Skeletal muscle satellite cell (primary cell): ENCODE results near the gene LAMB4.

ENCODE experiments used
- H3K27me3 ChIP-seq: 2 replicates; pipeline ENCODE4 v1.7.0; 2013; ENCODE audit warnings: low read length; ENCODE audit not compliant: control insufficient read depth, insufficient read depth
- H3K36me3 ChIP-seq: 2 replicates; pipeline ENCODE4 v1.7.0; 2013; ENCODE audit warnings: mild to moderate bottlenecking, control low read depth, low read length; ENCODE audit not compliant: insufficient read depth
- H3K4me1 ChIP-seq: 2 replicates; pipeline ENCODE4 v1.7.0; 2013; ENCODE audit warnings: low read length; ENCODE audit not compliant: control insufficient read depth, insufficient read depth
- H3K4me2 ChIP-seq: 2 replicates; pipeline ENCODE4 v1.7.0; 2013; ENCODE audit warnings: mild to moderate bottlenecking, low read length
- H3K4me3 ChIP-seq: 2 replicates; pipeline ENCODE4 v1.7.0; 2013; ENCODE audit warnings: low read length
- H3K9ac ChIP-seq: 2 replicates; pipeline ENCODE4 v1.7.0; 2013; ENCODE audit warnings: mild to moderate bottlenecking, low read depth, low read length, moderate library complexity
- H3K9me3 ChIP-seq: replicated peaks from 2 replicates; pipeline ENCODE4 v1.7.0; 2013; ENCODE audit warnings: mild to moderate bottlenecking, control low read depth, low read length

Gene LAMB4

DNA sequence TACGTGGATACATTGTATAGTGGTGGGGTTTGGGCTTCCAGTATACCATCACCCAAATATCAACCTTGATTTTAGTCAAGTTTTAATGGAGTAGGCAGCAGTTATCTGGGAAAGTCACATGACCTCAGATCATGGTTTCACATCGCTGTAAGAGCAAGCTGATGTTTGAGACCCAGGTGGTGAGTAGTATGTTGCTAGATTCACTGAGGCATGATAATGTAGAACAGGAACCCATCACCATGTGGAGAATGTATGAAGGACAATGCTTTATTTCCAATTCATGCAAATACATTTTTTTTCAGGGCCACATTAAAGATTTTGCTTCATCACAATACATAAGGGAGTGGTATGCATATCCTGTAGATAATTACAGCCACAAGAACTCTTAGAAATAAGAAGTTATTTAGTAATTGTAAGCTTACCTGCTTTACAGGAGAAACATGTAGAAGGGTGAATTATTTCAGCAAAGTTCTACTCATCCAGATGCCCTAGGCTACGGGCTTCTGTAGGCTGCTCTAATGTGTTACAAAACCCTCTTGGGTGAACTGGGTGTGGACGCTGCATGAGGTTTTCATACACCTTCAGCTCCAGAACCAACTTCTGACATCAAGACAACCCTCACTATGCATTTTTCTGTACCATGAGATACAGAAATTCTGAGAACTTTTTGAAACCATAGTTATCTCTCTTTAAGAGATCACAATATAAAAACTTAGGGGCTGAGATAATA, 27.6 kb upstream of the LAMB4 start:
- Histone ChIP-seq H3K9ac (no peak overlapping the region), H3K36me3 (no peaks in the 10 kb centered on the region), H3K27me3 (no peaks in the 10 kb centered on the region), H3K4me3 (no peak overlapping the region), H3K4me1 (no peaks in the 10 kb centered on the region), H3K4me2 (no peak overlapping the region), H3K9me3 (no peaks in the 10 kb centered on the region)

DNA sequence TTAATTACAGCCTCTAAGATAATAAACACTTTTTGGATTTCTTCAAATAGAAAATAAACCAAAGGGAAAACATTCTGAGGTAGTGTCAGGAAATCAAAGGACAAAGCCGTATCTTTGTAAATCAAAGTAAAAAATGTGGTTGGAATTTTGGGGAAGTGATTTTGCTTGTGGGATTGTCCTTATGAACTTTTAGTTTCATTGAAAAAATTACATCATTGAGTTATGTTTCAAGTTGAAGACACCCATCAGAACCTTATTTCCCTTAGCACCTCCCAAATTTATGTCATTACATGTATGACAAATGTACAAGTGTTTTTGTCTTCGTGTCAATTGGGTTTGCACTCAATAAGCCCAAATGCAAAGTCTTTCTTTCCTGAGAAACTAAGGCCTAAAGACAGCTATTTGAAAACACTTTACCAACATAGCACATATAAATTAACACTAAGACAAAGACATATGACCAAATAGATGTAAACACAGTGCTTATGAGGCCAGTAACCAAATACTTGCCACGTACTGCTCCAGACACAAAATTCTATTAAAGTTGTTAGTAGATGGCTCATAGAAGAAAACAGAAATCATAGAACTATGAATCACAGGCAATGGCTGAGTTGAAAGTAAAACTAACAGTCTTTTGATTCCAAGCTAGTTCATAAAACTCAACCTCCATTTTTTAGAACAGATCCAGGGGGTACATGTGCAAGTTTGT, 26.9 kb upstream of the LAMB4 start:
- Histone ChIP-seq H3K4me2 (no peak overlapping the region), H3K27me3 (no peaks in the 10 kb centered on the region), H3K4me3 (no peak overlapping the region), H3K36me3 (no peaks in the 10 kb centered on the region), H3K4me1 (no peaks in the 10 kb centered on the region), H3K9me3 (no peaks in the 10 kb centered on the region), H3K9ac (no peak overlapping the region)

DNA sequence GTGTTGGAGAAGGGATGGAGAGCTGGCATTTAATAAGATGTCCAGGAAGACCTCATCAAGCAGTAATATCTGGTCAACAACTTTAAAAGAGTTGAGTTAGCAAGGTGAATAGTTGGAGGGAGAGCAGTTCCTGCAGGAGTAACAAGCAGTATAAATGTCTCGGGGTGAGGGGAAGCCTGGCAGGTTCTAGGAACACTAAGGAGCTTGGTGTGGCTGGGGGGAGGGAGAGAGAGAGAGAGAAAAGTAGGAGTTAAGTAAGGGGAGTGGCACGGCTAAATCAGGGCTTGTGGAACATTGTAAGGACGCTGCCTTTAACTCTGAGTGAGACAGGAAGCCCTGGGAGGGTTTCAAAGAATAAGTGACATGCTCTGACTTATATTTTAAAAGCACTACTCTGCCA, 22.0 kb upstream of the LAMB4 start:
- Histone ChIP-seq H3K27me3 (no peaks in the 10 kb centered on the region), H3K9me3 (no peaks in the 10 kb centered on the region)

DNA sequence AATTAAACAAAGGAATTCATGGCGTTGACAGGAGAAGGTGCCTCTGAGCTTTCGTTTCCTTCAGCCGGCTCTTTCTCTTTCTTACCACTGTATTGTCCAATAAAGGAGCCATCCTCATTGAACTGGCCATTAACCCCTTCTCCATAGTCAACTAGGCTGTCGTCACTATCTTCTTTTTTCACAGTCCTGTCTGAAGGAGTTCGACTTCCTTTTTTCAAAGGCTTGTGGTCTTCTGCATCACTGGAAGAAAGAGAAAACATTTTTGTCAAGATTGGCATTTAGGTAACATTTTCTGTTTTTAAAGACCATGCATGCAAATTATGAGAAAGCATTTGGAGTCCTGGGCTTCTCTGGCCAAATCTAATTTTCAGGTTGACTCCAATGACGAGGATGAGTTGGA, 19.7 kb upstream of the LAMB4 start:
- Histone ChIP-seq H3K4me3 (no peak overlapping the region), H3K9me3 (no peaks in the 10 kb centered on the region), H3K27me3 (no peaks in the 10 kb centered on the region), H3K4me2 (no peak overlapping the region), H3K9ac (no peak overlapping the region), H3K4me1 (peaks cover 3% of the 10 kb centered on the region), H3K36me3 (no peaks in the 10 kb centered on the region)

More for the DNA sequence above, 22.0 kb upstream of the LAMB4 start:
- H3K4me1 ChIP-seq = no peaks in the 10 kb centered on the region
- no peak overlapping the region for H3K4me3 ChIP-seq
- H3K4me2 ChIP-seq = no peak overlapping the region
- H3K9ac ChIP-seq = no peak overlapping the region
- no peaks in the 10 kb centered on the region for H3K36me3 ChIP-seq

DNA sequence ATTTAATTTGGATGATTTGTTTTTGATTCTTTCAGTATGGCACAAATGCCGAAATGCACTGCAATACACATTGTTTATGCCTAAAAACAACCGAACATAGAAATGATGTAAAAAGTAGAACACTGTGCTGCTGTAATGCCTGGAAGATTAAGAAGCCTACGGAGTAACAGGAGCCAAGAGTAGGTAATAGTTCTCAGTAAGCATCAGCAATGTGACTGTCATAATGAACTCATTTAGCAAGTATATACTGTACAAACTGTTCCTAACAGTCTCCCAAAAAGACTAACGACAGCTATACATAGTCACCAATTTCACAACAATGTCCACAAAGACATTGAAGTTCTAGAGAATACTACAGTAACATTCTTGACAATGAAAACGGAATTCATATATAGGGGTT, 19.0 kb upstream of the LAMB4 start:
- H3K4me1 ChIP-seq = peaks cover 3% of the 10 kb centered on the region
- H3K9ac ChIP-seq = no peak overlapping the region

DNA sequence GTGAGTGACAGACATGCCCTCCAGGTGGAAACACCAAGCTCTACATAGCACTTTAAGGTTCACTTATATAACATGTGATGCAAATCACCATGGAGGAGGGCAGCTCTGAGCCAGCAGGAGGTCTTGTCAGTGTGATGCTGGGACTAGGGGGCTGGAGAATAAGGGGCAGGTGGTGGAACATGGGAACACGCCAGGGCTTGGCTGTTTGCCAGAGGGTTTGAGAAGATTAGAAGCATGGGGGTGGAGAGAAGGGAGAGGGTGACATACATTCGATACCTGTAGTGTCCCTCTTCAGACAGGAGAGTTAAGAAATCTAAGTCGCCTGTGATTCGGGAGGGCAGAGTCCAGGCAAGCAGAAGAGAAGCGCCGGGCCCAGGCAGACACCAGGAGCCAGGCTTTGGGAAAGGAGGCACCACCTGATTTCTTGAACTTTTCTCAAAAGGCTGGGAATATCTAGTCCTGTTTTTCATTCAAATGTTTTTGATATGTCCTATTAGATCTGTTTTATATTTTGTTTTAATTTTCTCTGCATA, 16.9 kb upstream of the LAMB4 start:
- Histone ChIP-seq H3K9me3 (no peaks in the 10 kb centered on the region), H3K27me3 (no peaks in the 10 kb centered on the region), H3K36me3 (no peaks in the 10 kb centered on the region), H3K4me1 (peaks cover 3% of the 10 kb centered on the region), H3K9ac (no peak overlapping the region), H3K4me3 (no peak overlapping the region), H3K4me2 (no peak overlapping the region)

More for the DNA sequence above, 19.0 kb upstream of the LAMB4 start:
- no peaks in the 10 kb centered on the region for H3K27me3 ChIP-seq
- no peak overlapping the region for H3K4me3 ChIP-seq
- no peak overlapping the region for H3K4me2 ChIP-seq
- H3K9me3 ChIP-seq = no peaks in the 10 kb centered on the region
- no peaks in the 10 kb centered on the region for H3K36me3 ChIP-seq

DNA sequence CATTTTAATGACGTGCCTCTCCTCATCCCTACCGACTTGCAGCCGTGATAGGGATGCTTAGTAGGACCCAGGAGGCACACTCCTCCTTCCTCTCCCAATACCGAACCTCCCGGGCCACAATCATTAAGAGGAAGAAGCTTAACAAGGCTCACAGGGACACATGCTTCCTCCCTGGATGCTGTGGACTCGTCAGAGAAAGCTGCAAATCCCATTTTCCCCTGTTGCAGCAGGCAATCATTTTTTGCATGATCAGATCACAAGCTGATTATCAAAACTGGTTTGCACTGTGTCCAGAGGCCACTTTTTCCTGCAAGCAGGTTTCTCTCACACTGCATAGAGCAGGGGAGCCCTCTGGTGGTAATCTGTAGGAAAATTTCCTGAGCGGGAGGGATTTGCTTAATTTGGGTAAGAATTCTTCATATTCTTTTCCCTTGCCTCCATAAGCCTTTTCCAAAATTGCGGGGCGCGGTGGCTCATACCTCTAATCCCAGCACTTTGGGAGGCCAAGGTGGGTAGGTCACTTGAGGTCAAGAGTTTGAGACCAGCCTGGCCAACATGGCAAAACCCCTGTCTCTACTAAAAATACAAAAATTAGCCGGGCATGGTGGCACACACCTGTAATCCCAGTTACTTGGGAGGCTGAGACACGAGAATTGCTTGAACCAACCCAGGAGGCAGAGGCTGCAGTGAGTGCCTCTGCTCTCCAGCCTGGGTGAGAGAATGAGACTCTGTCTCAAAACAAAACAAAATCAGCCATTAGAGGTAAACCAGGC, 16.1 kb upstream of the LAMB4 start:
- no peak overlapping the region for H3K9ac ChIP-seq
- H3K4me3 ChIP-seq = peak overlapping the region; percentile 50
- H3K9me3 ChIP-seq = no peaks in the 10 kb centered on the region
- no peaks in the 10 kb centered on the region for H3K36me3 ChIP-seq
- H3K4me1 ChIP-seq = peaks cover 3% of the 10 kb centered on the region
- peak overlapping the region; percentile 75 for H3K4me2 ChIP-seq
- H3K27me3 ChIP-seq = no peaks in the 10 kb centered on the region

DNA sequence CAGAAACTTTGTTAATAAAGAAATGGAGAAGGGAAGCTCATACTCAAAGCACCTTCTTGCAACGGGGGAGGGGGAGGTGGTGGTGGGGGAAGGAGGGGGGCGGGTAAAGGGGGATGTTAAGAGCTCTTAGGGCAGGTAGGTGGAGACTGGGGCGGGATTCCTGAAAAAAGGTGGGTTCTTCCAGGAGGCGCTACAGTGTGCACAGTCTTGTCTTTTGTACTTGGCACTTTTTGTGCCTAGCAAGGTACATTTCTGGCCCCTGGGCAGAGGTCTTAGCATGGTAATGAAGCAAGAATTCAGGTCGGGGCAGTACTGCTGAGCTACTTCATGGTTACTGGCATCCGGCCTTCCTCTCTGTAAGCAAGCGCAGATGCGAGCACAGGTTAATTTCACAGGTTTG, 15.2 kb upstream of the LAMB4 start:
- H3K4me2 ChIP-seq = no peak overlapping the region
- no peak overlapping the region for H3K4me3 ChIP-seq
- no peaks in the 10 kb centered on the region for H3K27me3 ChIP-seq
- no peaks in the 10 kb centered on the region for H3K9me3 ChIP-seq
- H3K9ac ChIP-seq = no peak overlapping the region
- no peaks in the 10 kb centered on the region for H3K36me3 ChIP-seq
- peaks cover 3% of the 10 kb centered on the region for H3K4me1 ChIP-seq

DNA sequence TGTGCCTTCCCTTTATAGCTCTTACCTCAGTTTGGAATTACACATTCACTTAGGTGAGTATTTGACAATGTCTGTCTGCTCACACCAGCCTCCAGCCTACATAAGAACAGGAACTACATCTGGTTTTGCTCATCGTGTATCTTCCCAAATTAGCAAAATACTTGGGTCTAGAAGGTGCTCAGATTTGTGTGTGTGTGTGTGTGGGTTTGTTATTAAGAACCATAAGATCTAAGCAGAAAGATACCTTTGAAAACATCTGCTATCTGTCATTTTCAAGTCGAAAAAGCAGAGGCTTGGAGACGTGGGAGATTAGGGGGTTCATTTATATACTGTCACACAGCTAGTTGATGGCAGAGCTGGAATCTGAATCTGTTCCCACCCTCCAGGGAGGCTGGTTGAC, 14.8 kb upstream of the LAMB4 start:
- no peak overlapping the region for H3K4me3 ChIP-seq
- peaks cover 3% of the 10 kb centered on the region for H3K4me1 ChIP-seq
- no peaks in the 10 kb centered on the region for H3K27me3 ChIP-seq
- H3K4me2 ChIP-seq = no peak overlapping the region
- no peaks in the 10 kb centered on the region for H3K36me3 ChIP-seq
- no peak overlapping the region for H3K9ac ChIP-seq
- no peaks in the 10 kb centered on the region for H3K9me3 ChIP-seq

DNA sequence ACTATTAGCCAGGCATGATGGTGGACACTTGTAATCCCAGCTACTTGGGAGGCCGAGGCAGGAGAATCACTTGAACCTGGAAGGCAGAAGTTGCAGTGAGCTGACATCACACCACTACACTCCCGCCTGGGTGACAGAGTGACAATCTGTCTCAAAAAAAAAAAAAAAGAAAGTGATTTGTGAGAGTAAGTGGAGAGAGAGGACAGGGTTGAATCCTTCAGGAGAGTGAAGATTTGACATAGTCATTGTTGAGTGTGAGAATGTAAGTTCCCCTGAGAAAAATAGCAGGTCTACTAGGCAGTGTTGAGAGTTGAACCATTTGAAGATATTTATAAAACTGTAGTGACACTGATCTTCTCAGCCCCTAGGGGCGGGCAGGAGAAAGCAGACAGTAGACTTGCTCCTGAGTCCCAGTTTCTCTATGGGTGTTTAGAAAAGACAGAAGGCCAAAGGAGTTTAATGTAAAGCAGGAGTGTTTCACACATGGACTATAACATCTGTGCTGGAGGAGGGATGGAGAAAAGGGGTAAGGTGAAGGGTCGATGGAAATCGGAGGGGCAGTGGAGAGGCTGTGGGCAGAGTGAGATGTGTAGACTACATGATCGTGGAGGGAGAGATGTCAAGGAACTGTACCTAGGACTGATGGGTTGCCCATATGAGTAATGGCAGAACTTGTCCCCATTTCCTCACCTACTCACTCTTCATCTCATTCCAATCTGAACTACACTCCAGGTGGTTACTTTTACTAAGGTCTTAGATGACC, 13.7 kb upstream of the LAMB4 start:
- H3K4me1 ChIP-seq = peaks cover 11% of the 10 kb centered on the region
- no peak overlapping the region for H3K4me2 ChIP-seq
- H3K27me3 ChIP-seq = no peaks in the 10 kb centered on the region
- H3K9ac ChIP-seq = no peak overlapping the region
- H3K9me3 ChIP-seq = no peaks in the 10 kb centered on the region
- H3K36me3 ChIP-seq = no peaks in the 10 kb centered on the region
- no peak overlapping the region for H3K4me3 ChIP-seq
